IMR-90 (cell line): ENCODE results near the gene SWAP70. TPM values are rescaled to one million over a fixed set of nuclear protein-coding genes. Genes with fewer than 3 reads are reported as not detected.

ENCODE experiments used
- ATAC-seq: fragments of 200-7000 bp; cut with Tn5 transposase; 2 replicates; pipeline ENCODE4 v1.9.1; 2020; ENCODE audit warnings: low read depth, mild to moderate bottlenecking, moderate library complexity
- BruUV-seq: library from RNA; stranded (reverse); fragments of 400-500 nt; replicated peaks from 2 replicates; lab custom pipeline; 2021; lab: Mats Ljungman, UMichigan
- CTCF ChIA-PET: fragments of 300-600 bp; formaldehyde crosslinking; extraction: SDS; loops from one replicate; lab custom pipeline; 2021; ENCODE audit warnings: antibody characterized with exemption; lab: Yijun Ruan, JAX
- POLR2A ChIA-PET: fragments of 300-600 bp; sonication (Branson Sonifier 250); formaldehyde crosslinking; loops from one replicate; lab custom pipeline; 2022; ENCODE audit warnings: antibody characterized with exemption; ENCODE audit not compliant: unreplicated experiment; lab: Charles Lee
- DNase-seq: peaks from one replicate; pipeline ENCODE4 v3.0.0; 2013
- H2AFZ ChIP-seq: replicated peaks from 2 replicates; pipeline ENCODE3; 2013; ENCODE audit warnings: low read length, mild to moderate bottlenecking; ENCODE audit not compliant: poor library complexity
- H2AK5ac ChIP-seq: 2 replicates; pipeline ENCODE4 v1.6.1; 2013; ENCODE audit warnings: low read depth, low read length, inconsistent platforms
- H2AK9ac ChIP-seq: replicated peaks from 2 replicates; pipeline ENCODE3; 2013; ENCODE audit warnings: mild to moderate bottlenecking, low read depth, low read length, moderate library complexity; ENCODE audit not compliant: poor library complexity
- H2BK120ac ChIP-seq: 2 replicates; pipeline ENCODE4 v1.6.1; 2013; ENCODE audit warnings: low read depth, low read length, inconsistent platforms
- H2BK15ac ChIP-seq: 3 replicates; pipeline ENCODE4 v1.6.1; 2013; ENCODE audit warnings: low read depth, low read length, inconsistent platforms
- H2BK20ac ChIP-seq: 2 replicates; pipeline ENCODE4 v1.6.1; 2013; ENCODE audit warnings: low read depth, mild to moderate bottlenecking, inconsistent platforms, low read length, moderate library complexity
- H2BK5ac ChIP-seq: 2 replicates; pipeline ENCODE4 v1.6.1; 2013; ENCODE audit warnings: mild to moderate bottlenecking, low read depth, low read length, inconsistent platforms; ENCODE audit not compliant: poor library complexity, severe bottlenecking
- H3K14ac ChIP-seq: replicated peaks from 2 replicates; pipeline ENCODE4 v1.6.1; 2013; ENCODE audit warnings: low read depth, low read length, inconsistent platforms
- H3K18ac ChIP-seq: 2 replicates; pipeline ENCODE4 v1.6.1; 2013; ENCODE audit warnings: low read depth, low read length, control low read depth
- H3K23ac ChIP-seq: 2 replicates; pipeline ENCODE4 v1.6.1; 2013; ENCODE audit warnings: low read depth, low read length, inconsistent platforms
- H3K27ac ChIP-seq: 2 replicates; pipeline ENCODE4 v1.5.1; 2013; ENCODE audit warnings: mild to moderate bottlenecking, control low read depth, low read length; ENCODE audit not compliant: insufficient read depth
- H3K27me3 ChIP-seq: 2 replicates; pipeline ENCODE4 v1.6.1; 2013; ENCODE audit warnings: low read length; ENCODE audit not compliant: control insufficient read depth, insufficient read depth
- H3K36me3 ChIP-seq: 2 replicates; pipeline ENCODE4 v1.6.1; 2013; ENCODE audit warnings: low read length, mixed read lengths; ENCODE audit not compliant: control insufficient read depth, insufficient read depth
- H3K4ac ChIP-seq: 2 replicates; pipeline ENCODE4 v1.6.1; 2013; ENCODE audit warnings: low read depth, low read length, inconsistent platforms
- H3K4me1 ChIP-seq: 2 replicates; pipeline ENCODE4 v1.6.1; 2013; ENCODE audit warnings: low read length, mixed read lengths; ENCODE audit not compliant: control insufficient read depth, insufficient read depth
- H3K4me2 ChIP-seq: 2 replicates; pipeline ENCODE4 v1.6.1; 2013; ENCODE audit warnings: low read depth, mild to moderate bottlenecking, control low read depth, low read length, moderate library complexity
- H3K4me3 ChIP-seq: 2 replicates; pipeline ENCODE4 v1.5.1; 2013; ENCODE audit warnings: low read depth, mild to moderate bottlenecking, control low read depth, low read length, moderate library complexity; ENCODE audit not compliant: insufficient read depth
- H3K56ac ChIP-seq: 2 replicates; pipeline ENCODE4 v1.6.1; 2013; ENCODE audit warnings: low read length, inconsistent platforms; ENCODE audit not compliant: insufficient read depth; ENCODE audit errors: extremely low read depth
- H3K79me1 ChIP-seq, 2 experiments: 2 replicates each; pipeline ENCODE4 v1.6.1; 2013; ENCODE audit warnings: low read length in 2 of 2, inconsistent platforms in 1 of 2, low read depth in 1 of 2
- H3K9ac ChIP-seq: 2 replicates; pipeline ENCODE4 v1.6.1; 2013; ENCODE audit warnings: low read depth, low read length, control low read depth
- H3K9me1 ChIP-seq: 2 replicates; pipeline ENCODE4 v1.6.1; 2013; ENCODE audit warnings: low read length, inconsistent platforms; ENCODE audit not compliant: insufficient read depth
- H3K9me3 ChIP-seq: 2 replicates; pipeline ENCODE4 v1.6.1; 2013; ENCODE audit warnings: low read length; ENCODE audit not compliant: control insufficient read depth, insufficient read depth
- H4K20me1 ChIP-seq: 2 replicates; pipeline ENCODE4 v1.6.1; 2013; ENCODE audit warnings: low read length, inconsistent platforms; ENCODE audit not compliant: insufficient read depth
- H4K5ac ChIP-seq: 2 replicates; pipeline ENCODE4 v1.6.1; 2013; ENCODE audit warnings: mild to moderate bottlenecking, low read depth, low read length, control low read depth
- H4K8ac ChIP-seq, 2 experiments: 2 replicates each; pipeline ENCODE4 v1.6.1; 2013; ENCODE audit warnings: low read depth in 2 of 2, low read length in 2 of 2, control low read depth in 1 of 2, inconsistent platforms in 1 of 2
- H4K91ac ChIP-seq: 2 replicates; pipeline ENCODE4 v1.6.1; 2013; ENCODE audit warnings: low read depth, low read length, inconsistent platforms; ENCODE audit not compliant: insufficient read depth
- BHLHE40 ChIP-seq: fragments of 150-350 bp; IDR thresholded peaks from 2 replicates; pipeline ENCODE4 v1.6.1; 2016; ENCODE audit warnings: mild to moderate bottlenecking, low read depth, low read length
- FOS ChIP-seq: fragments of 150-350 bp; IDR thresholded peaks from 2 replicates; pipeline ENCODE4 v1.6.1; 2016; ENCODE audit warnings: low read depth, low read length
- WGBS, 2 experiments: methylation state at CpG; one replicate each; pipeline versions ENCODE4 v1.1.5 to v1.1.7; 2013; ENCODE audit warnings: missing lambda C conversion rate in 2 of 2; ENCODE audit not compliant: insufficient read length in 1 of 2; ENCODE audit errors: extremely low coverage in 2 of 2; 5-methylcytosine and 5-hydroxymethylcytosine counted together
- dilution Hi-C: fragments of 300-500 bp; cut with HindIII; formaldehyde crosslinking; loops from one replicate; pipeline ENCODE4 v1.14.3; 2018; ENCODE audit warnings: low sequenced_read_pairs; ENCODE audit not compliant: unreplicated experiment
- in situ Hi-C: fragments of 300-500 bp; cut with MboI; formaldehyde crosslinking; loops from 3 replicates; pipeline ENCODE4 v1.14.3; 2019; ENCODE audit warnings: low sequenced_read_pairs, inconsistent platforms, mixed read lengths
- intact Hi-C: fragments of 100-400 bp; cut with micrococcal nuclease; formaldehyde crosslinking; loops from 2 replicates; pipeline ENCODE4 v1.10.0; 2022
- polyA plus RNA-seq, 3 experiments: library from polyadenylated mRNA; depleted of rRNA; stranded (reverse); fragments of >200 nt; gene quantifications; 2 replicates each; pipeline ENCODE4 v1.2.3, GENCODE V29; 2012; ENCODE audit warnings: low replicate concordance in 1 of 3
- total RNA-seq: library from RNA; depleted of rRNA; stranded (reverse); fragments of >200 nt; gene quantifications from 2 replicates; pipeline ENCODE4 v1.2.3, GENCODE V29; 2012

SWAP70 gene
- total and polyA plus RNA-seq, 2 of the 4 experiments (the other 2 are of a cell fraction): 15.5 to 19.9 TPM

DNA sequence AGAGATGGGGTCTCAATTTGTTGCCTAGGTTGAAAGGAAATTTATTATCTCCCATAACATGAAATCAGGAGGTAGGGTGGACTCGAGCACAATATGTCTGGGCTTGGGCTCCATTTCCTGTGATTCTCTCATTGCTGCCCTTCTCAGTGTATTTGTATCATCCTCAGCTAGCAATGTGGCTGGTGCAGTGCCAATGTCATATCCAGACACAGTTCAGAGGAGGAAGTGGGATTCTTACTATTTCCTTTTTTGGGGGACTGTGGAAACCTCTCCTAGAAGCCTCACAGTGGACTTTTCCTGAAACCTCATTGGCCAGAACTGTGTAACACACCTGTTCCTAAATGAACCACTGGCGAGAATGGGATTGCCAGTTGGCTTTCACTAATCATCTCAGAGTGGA is 21.0 kb upstream of the SWAP70 start:
- H3K27me3 ChIP-seq: no peaks in the 10 kb centered on the region
- H3K23ac ChIP-seq: no peak overlapping the region
- H3K14ac ChIP-seq: no peak overlapping the region
- H3K9me3 ChIP-seq: no peaks in the 10 kb centered on the region
- ATAC-seq (no peak), DNase-seq (no peak)
- H3K27ac ChIP-seq: no peak overlapping the region
- no peak overlapping the region for H2BK20ac ChIP-seq
- no peak overlapping the region for H3K56ac ChIP-seq
- ChIA-PET POLR2A (no interaction called here), CTCF (no interaction called here)
- H3K79me1 ChIP-seq: no peaks in the 10 kb centered on the region
- dilution Hi-C loops: no loop called here
- TF ChIP-seq BHLHE40 (no peak), FOS (no peak)
- H4K8ac ChIP-seq: no peak overlapping the region
- no TSS peak for BruUV-seq
- H3K9ac ChIP-seq: no peak overlapping the region
- H4K5ac ChIP-seq: no peak overlapping the region
- H3K4ac ChIP-seq: no peak overlapping the region
- no peaks in the 10 kb centered on the region for H4K20me1 ChIP-seq
- intact Hi-C loops: no loop called here
- H2AK5ac ChIP-seq: no peak overlapping the region
- no peak overlapping the region for H3K4me2 ChIP-seq
- H2AFZ ChIP-seq: no peak overlapping the region
- no peak overlapping the region for H4K91ac ChIP-seq
- no peak overlapping the region for H3K18ac ChIP-seq
- no peak overlapping the region for H2BK15ac ChIP-seq
- in situ Hi-C loops: no loop called here
- no peaks in the 10 kb centered on the region for H3K4me1 ChIP-seq
- H3K4me3 ChIP-seq: no peak overlapping the region
- no peak overlapping the region for H2BK120ac ChIP-seq
- H3K36me3 ChIP-seq: no peaks in the 10 kb centered on the region
- no peak overlapping the region for H2BK5ac ChIP-seq
- H3K9me1 ChIP-seq: no peaks in the 10 kb centered on the region
- no peak overlapping the region for H2AK9ac ChIP-seq
- WGBS, 2 experiments: no CpG with 5 or more reads among the region's 2 CpGs
